PFSK-1 (cell line): Measurements from ENCODE around the gene BRINP3.

Source experiments
- REST ChIP-seq, 2 experiments: IDR thresholded peaks; 2 replicates each; pipeline versions ENCODE4 v1.6.1 to v1.8.0; 2011 to 2012; ENCODE audit warnings: low read depth in 2 of 2, low read length in 2 of 2, control low read depth in 1 of 2, inconsistent platforms in 1 of 2, mild to moderate bottlenecking in 1 of 2, moderate library complexity in 1 of 2; ENCODE audit not compliant: insufficient read depth in 1 of 2
- SIN3A ChIP-seq: IDR thresholded peaks from 2 replicates; pipeline ENCODE4 v1.6.1; 2012; ENCODE audit warnings: mild to moderate bottlenecking, low read length, moderate library complexity, borderline replicate concordance; ENCODE audit not compliant: insufficient read depth
- TAF1 ChIP-seq: IDR thresholded peaks from 2 replicates; pipeline ENCODE4 v1.6.1; 2012; ENCODE audit warnings: low read length, control low read depth, borderline replicate concordance; ENCODE audit not compliant: insufficient read depth

GRCh38 chr1:190154744-190155143, 322.9 kb downstream of the BRINP3 start:
- TF ChIP-seq SIN3A: no peak
- no peak for TF ChIP-seq REST (IDR thresholded peaks at IDR 0.05; ENCODE audit: insufficient read depth in 1 of 2, low read depth in 2 of 2, low read length in 2 of 2)
- no peak for TF ChIP-seq TAF1
